ENCODE data around the gene EML6. TPM values are rescaled to one million over a fixed set of nuclear protein-coding genes. Genes with fewer than 3 reads are reported as not detected.
"Not testable (repeated sequence)": the region's sequence is repeated elsewhere in the genome, so short reads cannot be mapped to it uniquely, and the experiment has no call there.

Gene EML6
- total and polyA plus RNA-seq, 4 donors, result 0.95 to 2.7 (median 2.6) TPM; not detected in 1

- DNase-seq (no peak), ATAC-seq (ENCODE audit: low FRiP score) (no peak)
- Histone ChIP-seq H3K36me3 (ENCODE audit: control insufficient read depth in 1 of 2, insufficient read depth in 2 of 2, low read length in 1 of 2) (no peaks in the 10 kb centered on the region), H3K4me1 (ENCODE audit: control insufficient read depth in 1 of 2, insufficient read depth in 2 of 2, low read length in 2 of 2) (no peaks in the 10 kb centered on the region), H3K27ac (ENCODE audit: low read depth in 1 of 2, low read length in 2 of 2) (no peak overlapping the region), H3K4me3 (ENCODE audit: low read length in 2 of 2) (no peak overlapping the region), H3K27me3 (ENCODE audit: control insufficient read depth in 1 of 2, insufficient read depth in 2 of 2, low read length in 1 of 2) (no peaks in the 10 kb centered on the region), H3K9me3 (ENCODE audit: control insufficient read depth, low read length) (no peaks in the 10 kb centered on the region)
- intact Hi-C loops (cut with DNase I), result no loop called here
- WGBS, 2 donors, result 80 to 86% methylated on average over 2 of the region's 2 CpGs
These were observed 39.9 kb upstream of the EML6 start for GRCh38 chr2:54683596-54683995.

- Histone ChIP-seq H3K27me3 (ENCODE audit: control insufficient read depth in 1 of 2, insufficient read depth in 2 of 2, low read length in 1 of 2) (no peaks in the 10 kb centered on the region), H3K4me1 (ENCODE audit: control insufficient read depth in 1 of 2, insufficient read depth in 2 of 2, low read length in 2 of 2) (no peaks in the 10 kb centered on the region), H3K36me3 (ENCODE audit: control insufficient read depth in 1 of 2, insufficient read depth in 2 of 2, low read length in 1 of 2) (no peaks in the 10 kb centered on the region), H3K4me3 (ENCODE audit: low read length in 2 of 2) (no peak overlapping the region), H3K9me3 (ENCODE audit: control insufficient read depth, low read length) (no peaks in the 10 kb centered on the region), H3K27ac (ENCODE audit: low read depth in 1 of 2, low read length in 2 of 2) (no peak overlapping the region)
- no peak for ATAC-seq (ENCODE audit: low FRiP score)
- intact Hi-C loops (cut with DNase I), result no loop called here
- DNase-seq, result no peak
- 77% methylated on average over 4 of the region's 4 CpGs for WGBS, 2 donors
These were observed 38.1 kb upstream of the EML6 start for GRCh38 chr2:54685263-54685775.

GRCh38 chr2:54687595-54688152 is 35.8 kb upstream of the EML6 start:
- ATAC-seq (ENCODE audit: low FRiP score), result no peak
- no peak for DNase-seq
- no peak overlapping the region for H3K4me3 ChIP-seq (ENCODE audit: low read length in 2 of 2)
- no peaks in the 10 kb centered on the region for H3K4me1 ChIP-seq (ENCODE audit: control insufficient read depth in 1 of 2, insufficient read depth in 2 of 2, low read length in 2 of 2)
- no peaks in the 10 kb centered on the region for H3K36me3 ChIP-seq (ENCODE audit: control insufficient read depth in 1 of 2, insufficient read depth in 2 of 2, low read length in 1 of 2)
- no peaks in the 10 kb centered on the region for H3K27me3 ChIP-seq (ENCODE audit: control insufficient read depth in 1 of 2, insufficient read depth in 2 of 2, low read length in 1 of 2)
- WGBS, 2 donors, result 90 to 93% methylated on average over 4 of the region's 4 CpGs
- no peak overlapping the region for H3K27ac ChIP-seq (ENCODE audit: low read depth in 1 of 2, low read length in 2 of 2)
- intact Hi-C loops (cut with DNase I), result no loop called here
- H3K9me3 ChIP-seq (ENCODE audit: control insufficient read depth, low read length), result no peaks in the 10 kb centered on the region

- Histone ChIP-seq H3K27me3 (ENCODE audit: control insufficient read depth in 1 of 2, insufficient read depth in 2 of 2, low read length in 1 of 2) (no peaks in the 10 kb centered on the region), H3K4me3 (ENCODE audit: low read length in 2 of 2) (no peak overlapping the region), H3K4me1 (ENCODE audit: control insufficient read depth in 1 of 2, insufficient read depth in 2 of 2, low read length in 2 of 2) (no peaks in the 10 kb centered on the region), H3K27ac (ENCODE audit: low read depth in 1 of 2, low read length in 2 of 2) (no peak overlapping the region), H3K9me3 (ENCODE audit: control insufficient read depth, low read length) (no peaks in the 10 kb centered on the region), H3K36me3 (ENCODE audit: control insufficient read depth in 1 of 2, insufficient read depth in 2 of 2, low read length in 1 of 2) (no peaks in the 10 kb centered on the region)
- 72 to 79% methylated on average over 8 of the region's 8 CpGs for WGBS, 2 donors
- intact Hi-C loops (cut with DNase I), result loop anchor here in 1 of 2 donors (2.0 kb wide), 1 partner anchor 47 kb away; no protein-coding TSS in a partner anchor
- DNase-seq, result no peak
- no peak for ATAC-seq (ENCODE audit: low FRiP score)
These were observed 31.9 kb upstream of the EML6 start for GRCh38 chr2:54691445-54692135.

GRCh38 chr2:54692556-54692955 is 30.9 kb upstream of the EML6 start:
- no peak overlapping the region for H3K4me3 ChIP-seq (ENCODE audit: low read length in 2 of 2)
- intact Hi-C loops (cut with DNase I), result loop anchor here in 1 of 2 donors (2.0 kb wide), 1 partner anchor 46 kb away; no protein-coding TSS in a partner anchor

GRCh38 chr2:54695378-54695777 is 28.1 kb upstream of the EML6 start:
- intact Hi-C loops (cut with DNase I), result no loop called here
- Histone ChIP-seq H3K27ac (ENCODE audit: low read depth in 1 of 2, low read length in 2 of 2) (no peak overlapping the region), H3K36me3 (ENCODE audit: control insufficient read depth in 1 of 2, insufficient read depth in 2 of 2, low read length in 1 of 2) (no peaks in the 10 kb centered on the region), H3K4me3 (ENCODE audit: low read length in 2 of 2) (no peak overlapping the region), H3K9me3 (ENCODE audit: control insufficient read depth, low read length) (no peaks in the 10 kb centered on the region), H3K4me1 (ENCODE audit: control insufficient read depth in 1 of 2, insufficient read depth in 2 of 2, low read length in 2 of 2) (no peaks in the 10 kb centered on the region), H3K27me3 (ENCODE audit: control insufficient read depth in 1 of 2, insufficient read depth in 2 of 2, low read length in 1 of 2) (no peaks in the 10 kb centered on the region)
- DNase-seq (no peak), ATAC-seq (ENCODE audit: low FRiP score) (no peak)
- WGBS, 2 donors, result 91 to 94% methylated on average over 4 of the region's 4 CpGs

More at GRCh38 chr2:54692556-54692955, 30.9 kb upstream of the EML6 start:
- ATAC-seq (ENCODE audit: low FRiP score) (no peak), DNase-seq (no peak)
- no peaks in the 10 kb centered on the region for H3K27me3 ChIP-seq (ENCODE audit: control insufficient read depth in 1 of 2, insufficient read depth in 2 of 2, low read length in 1 of 2)
- no peaks in the 10 kb centered on the region for H3K36me3 ChIP-seq (ENCODE audit: control insufficient read depth in 1 of 2, insufficient read depth in 2 of 2, low read length in 1 of 2)
- H3K27ac ChIP-seq (ENCODE audit: low read depth in 1 of 2, low read length in 2 of 2), result no peak overlapping the region
- no peaks in the 10 kb centered on the region for H3K9me3 ChIP-seq (ENCODE audit: control insufficient read depth, low read length)
- H3K4me1 ChIP-seq (ENCODE audit: control insufficient read depth in 1 of 2, insufficient read depth in 2 of 2, low read length in 2 of 2), result no peaks in the 10 kb centered on the region

GRCh38 chr2:54697934-54698333 is 25.5 kb upstream of the EML6 start:
- Histone ChIP-seq H3K36me3 (ENCODE audit: control insufficient read depth in 1 of 2, insufficient read depth in 2 of 2, low read length in 1 of 2) (no peaks in the 10 kb centered on the region), H3K4me1 (ENCODE audit: control insufficient read depth in 1 of 2, insufficient read depth in 2 of 2, low read length in 2 of 2) (no peaks in the 10 kb centered on the region), H3K4me3 (ENCODE audit: low read length in 2 of 2) (no peak overlapping the region), H3K9me3 (ENCODE audit: control insufficient read depth, low read length) (no peaks in the 10 kb centered on the region), H3K27me3 (ENCODE audit: control insufficient read depth in 1 of 2, insufficient read depth in 2 of 2, low read length in 1 of 2) (no peaks in the 10 kb centered on the region), H3K27ac (ENCODE audit: low read depth in 1 of 2, low read length in 2 of 2) (no peak overlapping the region)
- DNase-seq (no peak), ATAC-seq (ENCODE audit: low FRiP score) (no peak)
- intact Hi-C loops (cut with DNase I), result no loop called here
- 66 to 86% methylated on average over 1 of the region's 1 CpG for WGBS, 2 donors

GRCh38 chr2:54698926-54699325 is 24.5 kb upstream of the EML6 start:
- H3K4me3 ChIP-seq (ENCODE audit: low read length in 2 of 2); H3K4me1 ChIP-seq (ENCODE audit: control insufficient read depth in 1 of 2, insufficient read depth in 2 of 2, low read length in 2 of 2); DNase-seq; intact Hi-C loops (cut with DNase I); H3K9me3 ChIP-seq (ENCODE audit: control insufficient read depth, low read length); H3K36me3 ChIP-seq (ENCODE audit: control insufficient read depth in 1 of 2, insufficient read depth in 2 of 2, low read length in 1 of 2); H3K27me3 ChIP-seq (ENCODE audit: control insufficient read depth in 1 of 2, insufficient read depth in 2 of 2, low read length in 1 of 2); ATAC-seq (ENCODE audit: low FRiP score); H3K27ac ChIP-seq (ENCODE audit: low read depth in 1 of 2, low read length in 2 of 2): not testable (repeated sequence)
- 96 to 97% methylated on average over 35 to 37 of the region's 37 CpGs for WGBS, 2 donors

GRCh38 chr2:54699665-54700064 is 23.8 kb upstream of the EML6 start:
- intact Hi-C loops (cut with DNase I), result loop anchor here (5.0 to 10.0 kb wide), 3 partner anchors 177 to 592 kb away; no protein-coding TSS in a partner anchor
- H3K9me3 ChIP-seq (ENCODE audit: control insufficient read depth, low read length), result no peaks in the 10 kb centered on the region
- H3K27ac ChIP-seq (ENCODE audit: low read depth in 1 of 2, low read length in 2 of 2), result no peak overlapping the region
- no peak for ATAC-seq (ENCODE audit: low FRiP score)
- no peaks in the 10 kb centered on the region for H3K36me3 ChIP-seq (ENCODE audit: control insufficient read depth in 1 of 2, insufficient read depth in 2 of 2, low read length in 1 of 2)
- H3K27me3 ChIP-seq (ENCODE audit: control insufficient read depth in 1 of 2, insufficient read depth in 2 of 2, low read length in 1 of 2), result no peaks in the 10 kb centered on the region
- DNase-seq, result no peak
- no peak overlapping the region for H3K4me3 ChIP-seq (ENCODE audit: low read length in 2 of 2)
- 95 to 100% methylated on average over 2 of the region's 2 CpGs for WGBS, 2 donors
- H3K4me1 ChIP-seq (ENCODE audit: control insufficient read depth in 1 of 2, insufficient read depth in 2 of 2, low read length in 2 of 2), result no peaks in the 10 kb centered on the region

All from aorta (tissue), 5 donors.